Activated naive CD4-positive, alpha-beta T cell treated with anti-CD3 and anti-CD28 coated beads for 36 hours (primary cell): Measurements from ENCODE around the gene TAAR6. TPM values are rescaled to one million over a fixed set of nuclear protein-coding genes. Genes with fewer than 3 reads are reported as not detected.
"Not testable (repeated sequence)": the region's sequence is repeated elsewhere in the genome, so short reads cannot be mapped to it uniquely, and the experiment has no call there.

Experiments used
- CTCF ChIA-PET: fragments of 350-600 bp; sonication (Branson Sonifier 250); formaldehyde crosslinking; loops from one replicate; lab custom pipeline; 2021; ENCODE audit warnings: antibody characterized with exemption; lab: Charles Lee
- DNase-seq: peaks from one replicate; pipeline ENCODE4 v3.0.0-alpha.2; 2020
- H3K27ac Mint-ChIP-seq: one replicate; pipeline ENCODE4 v1.8.0; 2021; ENCODE audit warnings: mild to moderate bottlenecking, mixed read lengths
- H3K27me3 Mint-ChIP-seq: one replicate; pipeline ENCODE4 v1.8.0; 2021; ENCODE audit warnings: low read depth, mixed read lengths
- H3K36me3 Mint-ChIP-seq: one replicate; pipeline ENCODE4 v1.8.0; 2021; ENCODE audit warnings: low read depth, mixed read lengths
- H3K4me1 Mint-ChIP-seq: one replicate; pipeline ENCODE4 v1.8.0; 2021; ENCODE audit warnings: low read depth, mixed read lengths
- H3K4me3 Mint-ChIP-seq: one replicate; pipeline ENCODE4 v1.8.0; 2021; ENCODE audit warnings: mild to moderate bottlenecking, moderate library complexity, mixed read lengths
- H3K9me3 Mint-ChIP-seq: one replicate; pipeline ENCODE4 v1.8.0; 2021; ENCODE audit warnings: mixed read lengths
- intact Hi-C: fragments of 100-400 bp; cut with micrococcal nuclease; formaldehyde crosslinking; loops from one replicate; pipeline ENCODE4 v1.15.1; 2023
- total RNA-seq, 2 experiments: library from RNA; stranded (reverse); gene quantifications; one replicate each; pipeline ENCODE4 v1.2.3, GENCODE V29; 2021

Gene TAAR6, protein sequence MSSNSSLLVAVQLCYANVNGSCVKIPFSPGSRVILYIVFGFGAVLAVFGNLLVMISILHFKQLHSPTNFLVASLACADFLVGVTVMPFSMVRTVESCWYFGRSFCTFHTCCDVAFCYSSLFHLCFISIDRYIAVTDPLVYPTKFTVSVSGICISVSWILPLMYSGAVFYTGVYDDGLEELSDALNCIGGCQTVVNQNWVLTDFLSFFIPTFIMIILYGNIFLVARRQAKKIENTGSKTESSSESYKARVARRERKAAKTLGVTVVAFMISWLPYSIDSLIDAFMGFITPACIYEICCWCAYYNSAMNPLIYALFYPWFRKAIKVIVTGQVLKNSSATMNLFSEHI
- not detected for total RNA-seq

DNA sequence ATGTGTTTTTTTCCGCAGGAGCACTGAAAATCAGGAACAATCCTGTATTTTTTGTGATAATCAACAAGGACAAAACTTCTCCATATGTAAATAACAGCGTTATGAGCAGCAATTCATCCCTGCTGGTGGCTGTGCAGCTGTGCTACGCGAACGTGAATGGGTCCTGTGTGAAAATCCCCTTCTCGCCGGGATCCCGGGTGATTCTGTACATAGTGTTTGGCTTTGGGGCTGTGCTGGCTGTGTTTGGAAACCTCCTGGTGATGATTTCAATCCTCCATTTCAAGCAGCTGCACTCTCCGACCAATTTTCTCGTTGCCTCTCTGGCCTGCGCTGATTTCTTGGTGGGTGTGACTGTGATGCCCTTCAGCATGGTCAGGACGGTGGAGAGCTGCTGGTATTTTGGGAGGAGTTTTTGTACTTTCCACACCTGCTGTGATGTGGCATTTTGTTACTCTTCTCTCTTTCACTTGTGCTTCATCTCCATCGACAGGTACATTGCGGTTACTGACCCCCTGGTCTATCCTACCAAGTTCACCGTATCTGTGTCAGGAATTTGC lies at the start of gene TAAR6:
Gene TAAR6 (plus strand): TSS at position 102 of the 557 bp plus-strand sequence. CDS start 0 bp downstream, at position 102.
- Mint-ChIP-seq H3K27ac (no peak within 1 kb of the TSS), H3K36me3 (no peaks in the 10 kb centered on the region), H3K4me3 (no peak within 1 kb of the TSS), H3K27me3 (peaks cover 35% of the 10 kb centered on the region), H3K4me1 (no peaks in the 10 kb centered on the region), H3K9me3 (no peaks in the 10 kb centered on the region)
- no peak for DNase-seq
- CTCF ChIA-PET: no interaction called here
- intact Hi-C loops: no loop called here

DNA sequence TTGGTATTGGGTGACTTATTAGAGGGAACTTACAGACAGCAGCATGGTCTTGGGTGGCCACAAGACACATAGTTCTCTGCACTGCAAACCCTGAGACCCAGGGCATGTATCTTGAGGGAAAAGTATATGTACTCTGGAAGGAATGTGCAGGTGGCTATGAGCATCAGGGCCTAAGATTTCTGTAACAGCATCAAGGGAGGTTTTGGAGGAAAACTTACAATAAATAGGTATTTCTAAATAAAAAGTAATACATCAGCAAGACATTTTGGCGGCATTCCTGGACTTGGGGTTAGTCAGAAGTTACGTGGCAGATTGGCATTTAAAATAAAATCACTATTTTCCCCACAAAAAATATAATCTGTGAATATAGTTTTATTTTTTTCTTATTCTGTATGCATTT lies 49.2 kb upstream of the TAAR6 start:
- no peaks in the 10 kb centered on the region for H3K36me3 Mint-ChIP-seq
- H3K27me3 Mint-ChIP-seq: peaks cover 12% of the 10 kb centered on the region
- DNase-seq: no peak
- CTCF ChIA-PET: no interaction called here
- H3K4me1 Mint-ChIP-seq: no peaks in the 10 kb centered on the region
- H3K9me3 Mint-ChIP-seq: no peaks in the 10 kb centered on the region
- H3K27ac Mint-ChIP-seq: no peak overlapping the region
- intact Hi-C loops: loop anchor here (5.0 kb wide), 1 partner anchor 136 kb away; the partner anchor contains the start of gene TAAR1
- H3K4me3 Mint-ChIP-seq: no peak overlapping the region

DNA sequence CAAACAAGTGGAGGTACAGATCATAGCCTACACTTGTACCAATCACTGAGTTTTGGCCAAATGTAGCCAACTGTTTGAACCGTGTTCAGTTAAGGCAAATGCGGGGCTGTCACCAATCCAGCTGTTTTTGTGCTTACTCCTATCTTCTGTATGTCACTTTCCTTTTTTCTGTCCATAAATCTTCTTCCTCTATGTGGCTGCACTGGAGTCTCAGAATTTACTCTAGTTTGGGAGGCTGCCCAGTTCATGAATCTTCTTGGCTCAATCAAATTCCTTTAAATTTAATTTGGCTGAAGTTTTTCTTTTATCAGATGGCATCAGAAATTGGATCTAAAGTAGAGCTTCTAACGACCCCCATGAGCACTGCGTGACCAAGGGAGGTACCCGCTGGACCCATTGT lies 45.5 kb upstream of the TAAR6 start:
- peaks cover 12% of the 10 kb centered on the region for H3K27me3 Mint-ChIP-seq
- H3K4me3 Mint-ChIP-seq: no peak overlapping the region
- H3K9me3 Mint-ChIP-seq: no peaks in the 10 kb centered on the region
- CTCF ChIA-PET: interaction anchor here (1.2 kb wide), 1 partner anchor 24 kb away, joined by 3 read pairs; no protein-coding TSS in a partner anchor
- H3K4me1 Mint-ChIP-seq: no peaks in the 10 kb centered on the region
- no peaks in the 10 kb centered on the region for H3K36me3 Mint-ChIP-seq
- intact Hi-C loops: loop anchor here (5.0 kb wide), 1 partner anchor 133 kb away; the partner anchor contains the start of gene TAAR1
- no peak for DNase-seq
- H3K27ac Mint-ChIP-seq: no peak overlapping the region

DNA sequence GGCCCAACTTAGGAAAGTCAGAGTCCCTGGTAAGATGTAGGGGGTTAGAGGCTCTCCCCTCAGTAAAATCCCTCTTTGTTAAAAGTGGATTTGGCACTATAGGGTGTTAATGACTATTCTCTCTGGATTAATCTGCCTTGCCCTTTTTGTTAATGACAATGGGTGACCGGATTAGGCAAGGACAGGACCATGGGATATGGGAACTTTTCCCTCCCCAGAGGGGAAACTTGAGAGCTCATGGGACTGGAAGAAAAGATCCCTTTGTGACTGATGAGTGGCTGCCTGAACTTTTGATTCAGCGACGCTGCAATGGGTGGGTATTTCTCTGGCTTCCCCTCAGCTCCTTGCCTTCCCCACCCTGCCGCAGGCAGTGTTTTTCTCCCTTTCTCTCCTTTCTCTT lies 44.3 kb upstream of the TAAR6 start:
- peaks cover 2% of the 10 kb centered on the region for H3K4me1 Mint-ChIP-seq
- CTCF ChIA-PET: no interaction called here
- DNase-seq: no peak
- H3K4me3 Mint-ChIP-seq: no peak overlapping the region
- no peaks in the 10 kb centered on the region for H3K36me3 Mint-ChIP-seq
- H3K27me3 Mint-ChIP-seq: peaks cover 14% of the 10 kb centered on the region
- no peaks in the 10 kb centered on the region for H3K9me3 Mint-ChIP-seq
- H3K27ac Mint-ChIP-seq: no peak overlapping the region
- intact Hi-C loops: no loop called here

DNA sequence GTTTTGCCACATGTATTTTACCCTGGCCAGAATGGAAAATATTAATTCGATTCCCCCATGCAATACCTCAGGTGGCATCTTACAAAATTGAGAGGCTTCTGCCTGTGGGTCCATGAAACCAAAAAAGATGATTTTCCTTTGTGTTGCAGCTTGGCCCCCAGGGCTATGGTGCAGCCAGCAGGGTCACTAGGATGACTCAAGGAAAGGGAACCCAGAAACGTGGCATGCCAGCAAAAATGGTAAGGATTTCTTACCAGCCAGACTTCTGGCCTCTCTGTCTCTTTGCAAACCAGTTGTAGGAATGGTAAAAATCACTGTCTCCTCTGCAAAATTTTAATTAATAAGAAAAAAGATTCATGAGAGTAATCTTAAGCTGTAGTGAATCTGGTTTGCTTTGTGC lies 43.7 kb upstream of the TAAR6 start:
- CTCF ChIA-PET: interaction anchor here (0.7 to 1.1 kb wide), 3 partner anchors 144 to 297 kb away, joined by 3 to 4 read pairs (median 3); no protein-coding TSS in a partner anchor
- Mint-ChIP-seq H3K27me3 (peaks cover 14% of the 10 kb centered on the region), H3K9me3 (no peaks in the 10 kb centered on the region), H3K4me3 (no peak overlapping the region), H3K4me1 (peaks cover 2% of the 10 kb centered on the region), H3K36me3 (no peaks in the 10 kb centered on the region), H3K27ac (no peak overlapping the region)
- intact Hi-C loops: no loop called here
- no peak for DNase-seq

DNA sequence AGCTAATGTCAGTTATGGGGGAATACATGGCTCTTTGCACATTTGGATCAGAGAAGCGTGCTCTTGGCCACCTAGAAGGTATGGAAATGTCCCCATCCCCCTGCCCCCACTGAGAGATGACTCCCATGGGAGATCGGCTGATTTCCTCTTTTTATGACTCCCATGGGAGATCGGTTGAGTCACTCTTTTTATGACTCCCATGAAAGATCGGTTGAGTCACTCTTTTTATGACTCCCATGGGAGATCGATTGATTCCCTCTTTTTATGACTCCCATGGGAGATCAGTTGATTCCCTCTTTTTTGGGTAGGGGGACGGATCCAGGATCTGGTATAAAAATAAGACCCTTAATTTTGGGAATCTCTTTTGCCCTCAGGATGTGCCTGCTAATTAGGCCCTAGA lies 42.3 kb upstream of the TAAR6 start:
- CTCF ChIA-PET: interaction anchor here (0.7 kb wide), 1 partner anchor 77 kb away, joined by 3 read pairs; no protein-coding TSS in a partner anchor
- no peaks in the 10 kb centered on the region for H3K36me3 Mint-ChIP-seq
- H3K27ac Mint-ChIP-seq: no peak overlapping the region
- no peak for DNase-seq
- peaks cover 2% of the 10 kb centered on the region for H3K4me1 Mint-ChIP-seq
- intact Hi-C loops: no loop called here
- no peak overlapping the region for H3K4me3 Mint-ChIP-seq
- H3K27me3 Mint-ChIP-seq: peaks cover 14% of the 10 kb centered on the region
- H3K9me3 Mint-ChIP-seq: no peaks in the 10 kb centered on the region

DNA sequence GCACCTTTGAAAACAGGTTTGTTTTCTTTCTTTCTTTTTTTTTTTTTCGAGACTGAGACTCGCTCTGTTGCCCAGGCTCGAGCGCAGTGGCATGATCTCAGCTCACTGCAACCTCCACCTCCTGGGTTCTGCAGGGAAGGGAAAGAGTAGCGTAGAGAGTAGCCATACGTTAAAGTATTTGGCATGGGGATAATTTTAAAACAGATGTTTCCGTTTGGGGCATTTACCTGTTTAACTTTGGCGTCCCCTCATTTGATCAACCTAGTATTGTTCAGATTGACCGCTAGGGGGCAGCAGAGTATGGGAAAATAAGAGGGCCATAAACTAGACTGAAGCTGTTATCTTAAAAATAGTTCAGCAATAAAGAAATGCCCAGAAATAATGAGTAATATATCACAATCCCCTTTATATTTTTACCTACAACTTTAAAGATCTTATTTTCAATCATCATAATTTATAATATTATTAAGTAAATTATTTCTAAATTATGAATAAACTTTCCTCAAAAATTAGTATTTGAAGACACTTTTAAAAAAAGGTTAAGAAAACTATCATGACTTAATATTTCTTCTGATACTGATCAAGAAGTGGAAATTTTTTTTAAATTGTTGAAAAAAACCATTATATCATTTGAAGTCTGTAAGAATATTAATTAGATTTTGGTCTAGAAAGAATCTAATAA lies 39.7 kb upstream of the TAAR6 start:
- H3K4me1 Mint-ChIP-seq: peaks cover 2% of the 10 kb centered on the region
- no peaks in the 10 kb centered on the region for H3K36me3 Mint-ChIP-seq
- H3K27me3 Mint-ChIP-seq: peaks cover 7% of the 10 kb centered on the region
- DNase-seq: peak; percentile 81
- no peaks in the 10 kb centered on the region for H3K9me3 Mint-ChIP-seq
- no peak overlapping the region for H3K27ac Mint-ChIP-seq
- CTCF ChIA-PET: interaction anchor here (0.6 to 2.5 kb wide), 10 partner anchors 10 to 279 kb away, joined by 3 to 13 read pairs (median 4); partner anchors contain the start of gene TAAR5
- H3K4me3 Mint-ChIP-seq: no peak overlapping the region
- intact Hi-C loops: loop anchor here (1.0 to 5.0 kb wide), 8 partner anchors 139 to 1387 kb away; no protein-coding TSS in a partner anchor

DNA sequence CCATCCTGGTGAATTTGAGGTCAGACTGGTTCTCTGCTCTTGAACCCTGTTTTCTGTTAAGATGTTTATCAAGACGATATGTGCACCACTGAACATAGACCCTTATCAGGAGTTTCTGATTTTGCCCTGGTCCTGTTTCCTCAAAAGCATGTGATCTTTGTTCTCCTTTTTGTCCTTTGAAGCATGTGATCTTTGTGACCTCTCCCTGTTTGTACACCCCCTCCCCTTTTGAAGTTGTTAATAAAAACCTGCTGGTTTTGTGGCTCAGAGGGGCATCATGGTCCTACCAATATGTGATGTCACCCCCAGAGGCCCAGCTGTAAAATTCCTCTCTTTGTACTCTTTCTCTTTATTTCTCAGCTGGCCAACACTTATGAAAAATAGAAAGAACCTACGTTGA lies 35.6 kb upstream of the TAAR6 start:
- CTCF ChIA-PET, H3K27ac Mint-ChIP-seq, DNase-seq, H3K9me3 Mint-ChIP-seq, H3K4me3 Mint-ChIP-seq, H3K4me1 Mint-ChIP-seq, H3K36me3 Mint-ChIP-seq: not testable (repeated sequence)
- peaks cover 14% of the 10 kb centered on the region for H3K27me3 Mint-ChIP-seq
- intact Hi-C loops: loop anchor here (5.0 kb wide), 3 partner anchors 248 to 1383 kb away; no protein-coding TSS in a partner anchor

DNA sequence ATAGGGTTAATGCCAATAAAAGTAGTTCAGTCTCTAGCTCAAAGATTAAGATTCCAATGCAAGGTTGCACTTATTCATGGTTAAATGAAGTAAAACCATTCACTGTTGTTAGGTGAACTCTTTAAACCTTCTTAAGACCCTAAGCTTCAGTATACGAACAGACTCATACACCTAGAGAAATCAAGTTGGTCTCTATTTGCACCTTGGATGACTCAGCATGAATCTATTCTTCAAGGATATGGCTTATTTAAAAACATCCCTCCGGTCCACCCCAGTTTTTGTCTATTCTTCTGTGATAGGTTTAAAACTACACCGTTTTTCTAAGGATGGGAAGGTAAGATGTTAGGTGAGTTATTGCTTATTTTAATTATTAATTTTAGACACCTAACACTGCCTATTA lies 33.0 kb upstream of the TAAR6 start:
- Mint-ChIP-seq H3K9me3 (no peaks in the 10 kb centered on the region), H3K36me3 (no peaks in the 10 kb centered on the region), H3K27ac (no peak overlapping the region), H3K4me3 (no peak overlapping the region), H3K27me3 (peaks cover 24% of the 10 kb centered on the region), H3K4me1 (no peaks in the 10 kb centered on the region)
- CTCF ChIA-PET: no interaction called here
- intact Hi-C loops: no loop called here
- DNase-seq: no peak

DNA sequence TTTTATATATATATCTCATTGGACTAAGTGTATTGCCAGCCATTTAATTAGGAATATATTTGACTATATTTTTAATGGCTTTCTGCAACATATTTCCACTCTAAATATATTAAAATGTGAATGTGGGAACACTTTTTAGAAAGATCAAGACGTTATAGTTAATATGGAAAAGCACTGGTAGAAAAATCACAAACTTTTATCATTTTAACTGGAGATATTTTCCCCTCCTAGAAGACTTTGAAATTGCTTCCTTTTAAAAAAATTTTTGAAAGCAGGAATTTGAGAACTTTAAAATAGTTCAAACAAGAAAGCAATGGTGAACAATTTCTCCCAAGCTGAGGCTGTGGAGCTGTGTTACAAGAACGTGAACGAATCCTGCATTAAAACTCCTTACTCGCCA lies 32.1 kb upstream of the TAAR6 start, which contains the start of gene TAAR9:
Gene TAAR9 (plus strand): TSS at position 301 of the 400 bp plus-strand sequence. CDS start 13 bp downstream, at position 314.
- Mint-ChIP-seq H3K27ac (no peak within 1 kb of the TSS), H3K9me3 (no peaks in the 10 kb centered on the region), H3K27me3 (peaks cover 24% of the 10 kb centered on the region), H3K4me3 (no peak within 1 kb of the TSS), H3K36me3 (no peaks in the 10 kb centered on the region), H3K4me1 (no peaks in the 10 kb centered on the region)
- intact Hi-C loops: no loop called here
- no peak for DNase-seq
- CTCF ChIA-PET: interaction anchor here (0.5 kb wide), 1 partner anchor 228 kb away, joined by 3 read pairs; no protein-coding TSS in a partner anchor

DNA sequence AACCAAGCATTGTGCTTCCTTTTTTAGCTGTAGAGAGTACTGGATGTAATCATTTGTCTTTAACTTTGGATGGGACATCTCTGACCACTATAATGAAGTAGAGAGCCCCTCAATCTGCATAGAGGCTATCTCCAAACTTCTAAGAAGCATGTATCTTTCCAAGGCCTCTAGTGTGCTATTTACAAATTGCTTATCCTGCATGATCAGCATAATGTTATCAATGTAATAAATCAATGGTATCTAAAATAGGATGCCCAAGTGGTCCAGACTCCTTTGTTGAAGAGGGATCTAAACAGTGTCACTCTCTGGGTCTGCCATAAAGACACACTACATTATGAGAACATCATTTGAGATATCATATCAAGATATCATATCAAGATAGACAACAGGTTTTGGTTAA lies 25.3 kb upstream of the TAAR6 start:
- no peaks in the 10 kb centered on the region for H3K9me3 Mint-ChIP-seq
- no peaks in the 10 kb centered on the region for H3K4me1 Mint-ChIP-seq
- H3K27ac Mint-ChIP-seq: no peak overlapping the region
- H3K36me3 Mint-ChIP-seq: no peaks in the 10 kb centered on the region
- no peak overlapping the region for H3K4me3 Mint-ChIP-seq
- no peak for DNase-seq
- H3K27me3 Mint-ChIP-seq: peaks cover 20% of the 10 kb centered on the region
- CTCF ChIA-PET: no interaction called here
- intact Hi-C loops: loop anchor here (5.0 kb wide), 1 partner anchor 497 kb away; no protein-coding TSS in a partner anchor
